ENCODE data around the gene NIBAN1. TPM values are rescaled to one million over a fixed set of nuclear protein-coding genes. Genes with fewer than 3 reads are reported as not detected.

NIBAN1 gene
- total and polyA plus RNA-seq, 4 experiments from 2014 or later: 9.9 to 43.2 (median 37.8) TPM

- peaks cover 0 to 22% (median 10%) of the 10 kb centered on the region in 8 donors for H3K9me3 Mint-ChIP-seq
- no peaks in the 10 kb centered on the region for H3K4me1 ChIP-seq (ENCODE audit: insufficient read depth, low read length)
- H3K4me3 ChIP-seq (ENCODE audit: low read length in 2 of 2): no peak overlapping the region
- peaks cover 9 to 26% (median 15%) of the 10 kb centered on the region in 4 donors for H3K4me1 Mint-ChIP-seq
- no peaks in the 10 kb centered on the region for H3K36me3 ChIP-seq (ENCODE audit: insufficient read depth, low read length)
- no peak overlapping the region for H3K27ac ChIP-seq (ENCODE audit: low read depth, low read length)
- ChIA-PET CTCF (ENCODE audit: partially characterized antibody) (interaction anchor here (0.8 kb wide), 1 partner anchor 86 kb away, joined by 3 read pairs; no protein-coding TSS in a partner anchor), POLR2A (ENCODE audit: partially characterized antibody) (no interaction called here)
- peak overlapping the region in 2 of 7 donors; percentile 4 to 13 for H3K27ac Mint-ChIP-seq
- H3K27me3 ChIP-seq (ENCODE audit: insufficient read depth, low read length): no peaks in the 10 kb centered on the region
- intact Hi-C loops (cut with micrococcal nuclease): no loop called here
- DNase-seq: no peak
- H3K27me3 Mint-ChIP-seq: no peaks in the 10 kb centered on the region
- no peaks in the 10 kb centered on the region for H3K9me3 ChIP-seq (ENCODE audit: control insufficient read depth in 1 of 2, low read length in 2 of 2)
- peaks cover 35 to 39% of the 10 kb centered on the region in 2 donors for H3K36me3 Mint-ChIP-seq
- H3K4me3 Mint-ChIP-seq: no peak overlapping the region
Observed at GRCh38 chr1:184930232-184930631, 44.1 kb downstream of the NIBAN1 start.

- Mint-ChIP-seq H3K27me3 (no peaks in the 10 kb centered on the region), H3K4me3 (no peak overlapping the region), H3K9me3 (peaks cover 0 to 27% (median 12%) of the 10 kb centered on the region in 8 donors), H3K4me1 (peaks cover 9 to 26% (median 16%) of the 10 kb centered on the region in 4 donors), H3K36me3 (peaks cover 35 to 39% of the 10 kb centered on the region in 2 donors), H3K27ac (no peak overlapping the region)
- Histone ChIP-seq H3K36me3 (ENCODE audit: insufficient read depth, low read length) (no peaks in the 10 kb centered on the region), H3K27me3 (ENCODE audit: insufficient read depth, low read length) (no peaks in the 10 kb centered on the region), H3K4me3 (ENCODE audit: low read length in 2 of 2) (no peak overlapping the region), H3K9me3 (ENCODE audit: control insufficient read depth in 1 of 2, low read length in 2 of 2) (no peaks in the 10 kb centered on the region), H3K27ac (ENCODE audit: low read depth, low read length) (no peak overlapping the region), H3K4me1 (ENCODE audit: insufficient read depth, low read length) (no peaks in the 10 kb centered on the region)
- DNase-seq: no peak
- CTCF ChIA-PET (ENCODE audit: partially characterized antibody): interaction anchor here (0.8 kb wide), 1 partner anchor 86 kb away, joined by 3 read pairs; no protein-coding TSS in a partner anchor
- POLR2A ChIA-PET (ENCODE audit: partially characterized antibody): no interaction called here
- intact Hi-C loops (cut with micrococcal nuclease): no loop called here
Observed at GRCh38 chr1:184929711-184930202, 44.6 kb downstream of the NIBAN1 start.

- peak overlapping the region in 1 of 7 donors; percentile 36 for H3K27ac Mint-ChIP-seq
- H3K27me3 Mint-ChIP-seq: no peaks in the 10 kb centered on the region
- POLR2A ChIA-PET (ENCODE audit: partially characterized antibody): interaction anchor here (0.6 kb wide), 1 partner anchor 122 kb away, joined by 3 read pairs; no protein-coding TSS in a partner anchor
- no peaks in the 10 kb centered on the region for H3K4me1 ChIP-seq (ENCODE audit: insufficient read depth, low read length)
- peaks cover 9 to 30% (median 16%) of the 10 kb centered on the region in 4 donors for H3K4me1 Mint-ChIP-seq
- no peaks in the 10 kb centered on the region for H3K9me3 ChIP-seq (ENCODE audit: control insufficient read depth in 1 of 2, low read length in 2 of 2)
- no peak overlapping the region for H3K27ac ChIP-seq (ENCODE audit: low read depth, low read length)
- DNase-seq: no peak
- intact Hi-C loops (cut with micrococcal nuclease): no loop called here
- CTCF ChIA-PET (ENCODE audit: partially characterized antibody): no interaction called here
- no peak overlapping the region for H3K4me3 ChIP-seq (ENCODE audit: low read length in 2 of 2)
- H3K36me3 ChIP-seq (ENCODE audit: insufficient read depth, low read length): no peaks in the 10 kb centered on the region
- H3K9me3 Mint-ChIP-seq: peaks cover 0 to 22% (median 10%) of the 10 kb centered on the region in 8 donors
- no peak overlapping the region for H3K4me3 Mint-ChIP-seq
- H3K27me3 ChIP-seq (ENCODE audit: insufficient read depth, low read length): no peaks in the 10 kb centered on the region
- peaks cover 27 to 29% of the 10 kb centered on the region in 2 donors for H3K36me3 Mint-ChIP-seq
Observed at GRCh38 chr1:184928394-184928793, 45.9 kb downstream of the NIBAN1 start.

Other genes with a start within 250 kb of the NIBAN1 start
- gene EDEM3, start 219.7 kb downstream of the NIBAN1 start, total RNA-seq: 10 to 100 TPM; 58.6 to 61.7 TPM
- gene EDEM3, start 219.7 kb downstream of the NIBAN1 start, polyA plus RNA-seq: 10 to 100 TPM in 1 of 2 donors, 1 to 10 TPM in 1; 8.5 to 13.6 TPM
- 10 to 100 TPM; 27.0 TPM for gene RNF2, start 71.0 kb upstream of the NIBAN1 start, total RNA-seq
- 10 to 100 TPM; 26.5 to 37.1 TPM for gene RNF2, start 71.0 kb upstream of the NIBAN1 start, polyA plus RNA-seq
- gene TRMT1L, start 182.4 kb upstream of the NIBAN1 start, total RNA-seq: 10 to 100 TPM; 31.7 to 33.9 TPM
- 10 to 100 TPM in 1 of 2 donors, 1 to 10 TPM in 1; 7.1 to 23.1 TPM for gene TRMT1L, start 182.4 kb upstream of the NIBAN1 start, polyA plus RNA-seq
- 10 to 100 TPM in 1 of 2 experiments, 1 to 10 TPM in 1; 9.7 to 10.6 TPM for gene SWT1, start 182.7 kb upstream of the NIBAN1 start, total RNA-seq
- 1 to 10 TPM; 5.8 to 6.0 TPM for gene SWT1, start 182.7 kb upstream of the NIBAN1 start, polyA plus RNA-seq

Measured in CD4-positive, alpha-beta memory T cell (primary cell).